Chondrocyte (in vitro differentiated cells): Measurements from ENCODE around the gene C11orf54. TPM values are rescaled to one million over a fixed set of nuclear protein-coding genes. Genes with fewer than 3 reads are reported as not detected.

ENCODE experiments used
- DNase-seq: peaks from one replicate; pipeline ENCODE4 v3.0.0; 2021; ENCODE audit warnings: mixed read lengths, low spot score
- H3K27ac Mint-ChIP-seq: one replicate; pipeline ENCODE4 v1.8.0; 2021; ENCODE audit warnings: mild to moderate bottlenecking, moderate library complexity, mixed read lengths; ENCODE audit not compliant: unreplicated experiment
- H3K27me3 Mint-ChIP-seq: 2 replicates; pipeline ENCODE4 v1.8.0; 2021; ENCODE audit warnings: low read depth, mixed read lengths
- H3K36me3 Mint-ChIP-seq: 2 replicates; pipeline ENCODE4 v1.8.0; 2021; ENCODE audit warnings: low read depth, mixed read lengths
- H3K4me1 Mint-ChIP-seq: 2 replicates; pipeline ENCODE4 v1.8.0; 2021; ENCODE audit warnings: low read depth, mild to moderate bottlenecking, mixed read lengths
- H3K4me3 Mint-ChIP-seq: one replicate; pipeline ENCODE4 v1.8.0; 2021; ENCODE audit warnings: mild to moderate bottlenecking, moderate library complexity, mixed read lengths; ENCODE audit not compliant: unreplicated experiment
- H3K9me3 Mint-ChIP-seq: 2 replicates; pipeline ENCODE4 v1.8.0; 2021; ENCODE audit warnings: low read depth, mixed read lengths
- CTCF ChIP-seq: fragments of 200-600 bp; sonication (generic); IDR thresholded peaks from 2 replicates; pipeline ENCODE4 v1.5.0; 2021; ENCODE audit warnings: antibody characterized with exemption, mild to moderate bottlenecking, moderate library complexity
- microRNA-seq: library from miRNA; unstranded; fragments of <30 nt; microRNA quantifications from one replicate; pipeline ENCODE4 v1.2.0, GENCODE V29; 2020; ENCODE audit warnings: borderline number of aligned reads
- total RNA-seq: library from RNA; stranded (reverse); gene quantifications from 3 replicates; pipeline ENCODE4 v1.2.1, GENCODE V29; 2021

Gene C11orf54
- total RNA-seq, 1 donor from 2014 or later = 13.3 TPM

GRCh38 chr11:93804879-93805278 lies 63.4 kb downstream of the C11orf54 start:
- H3K27me3 Mint-ChIP-seq = no peaks in the 10 kb centered on the region
- no peak overlapping the region for H3K27ac Mint-ChIP-seq
- DNase-seq = no peak
- no peak for TF ChIP-seq CTCF
- peaks cover 30% of the 10 kb centered on the region for H3K36me3 Mint-ChIP-seq
- no peaks in the 10 kb centered on the region for H3K9me3 Mint-ChIP-seq
- no peaks in the 10 kb centered on the region for H3K4me1 Mint-ChIP-seq
- no peak overlapping the region for H3K4me3 Mint-ChIP-seq

- H3K36me3 Mint-ChIP-seq = peaks cover 35% of the 10 kb centered on the region
These were observed 66.5 kb downstream of the C11orf54 start for GRCh38 chr11:93807980-93808379.

GRCh38 chr11:93813974-93814373 lies 72.5 kb downstream of the C11orf54 start:
- peaks cover 10% of the 10 kb centered on the region for H3K4me1 Mint-ChIP-seq
- no peak for TF ChIP-seq CTCF
- H3K9me3 Mint-ChIP-seq = no peaks in the 10 kb centered on the region
- no peak overlapping the region for H3K27ac Mint-ChIP-seq
- no peak for DNase-seq
- H3K36me3 Mint-ChIP-seq = peaks cover 34% of the 10 kb centered on the region
- no peaks in the 10 kb centered on the region for H3K27me3 Mint-ChIP-seq
- no peak overlapping the region for H3K4me3 Mint-ChIP-seq

More at GRCh38 chr11:93807980-93808379, 66.5 kb downstream of the C11orf54 start:
- Mint-ChIP-seq H3K4me3 (no peak overlapping the region), H3K4me1 (no peaks in the 10 kb centered on the region), H3K9me3 (no peaks in the 10 kb centered on the region), H3K27ac (no peak overlapping the region), H3K27me3 (no peaks in the 10 kb centered on the region)
- no peak for TF ChIP-seq CTCF
- no peak for DNase-seq

Small RNA genes within 50 kb of the gene (microRNA-seq; reads per million reads assigned to microRNA genes)
- gene MIR1304 = 11.6 reads per million, percentile 26 among the genes with 10 or more reads in this experiment

Other genes with a start within 250 kb of the C11orf54 start
- gene SMCO4, start 198.3 kb upstream of the C11orf54 start, total RNA-seq = 21.3 to 38.6 TPM (median 24.0 TPM) in 3 replicates
- gene CEP295, start 80.0 kb upstream of the C11orf54 start, total RNA-seq = 11.1 to 15.3 TPM (median 11.3 TPM) in 3 replicates
- gene TAF1D, start 177 bp upstream of the C11orf54 start, total RNA-seq = 83.8 to 85.7 TPM (median 84.5 TPM) in 3 replicates
- gene MED17, start 42.6 kb downstream of the C11orf54 start, total RNA-seq = 23.2 to 28.1 TPM (median 27.7 TPM) in 3 replicates
- gene VSTM5, start 108.9 kb downstream of the C11orf54 start, total RNA-seq = not detected in 3 replicates